ENCODE results near the gene CACHD1.
"Not testable (repeated sequence)": the region's sequence is repeated elsewhere in the genome, so short reads cannot be mapped to it uniquely, and the experiment has no call there.

Gene CACHD1

DNA sequence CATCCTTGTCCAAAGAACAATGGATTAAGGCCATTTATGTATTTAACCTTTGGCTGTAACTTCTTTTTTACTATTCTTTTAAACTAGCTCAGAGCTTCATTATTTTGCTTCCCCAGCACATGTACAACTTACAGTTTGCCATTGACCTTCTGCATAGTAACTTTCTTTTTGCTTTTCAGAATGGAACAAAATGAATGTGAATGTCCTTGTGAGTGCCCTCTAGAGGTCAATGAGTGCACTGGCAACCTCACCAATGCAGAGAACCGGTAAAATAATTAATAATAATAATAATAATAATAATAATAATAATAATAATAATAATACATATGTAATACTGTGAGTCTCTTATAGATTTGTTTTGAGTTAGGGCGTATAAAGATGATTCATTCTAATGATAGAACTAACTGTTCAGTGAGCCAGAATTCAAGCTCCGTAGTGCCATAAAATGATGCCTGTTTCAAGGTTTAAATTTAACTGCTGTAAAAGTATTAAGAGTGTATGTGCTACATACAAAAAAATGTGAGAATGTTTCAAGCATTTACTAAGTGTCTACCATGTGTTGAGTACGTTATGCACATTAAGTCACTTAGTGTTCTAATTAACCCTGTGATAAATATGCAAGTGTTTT is 205.9 kb downstream of the CACHD1 start:
- no peak for DNase-seq

DNA sequence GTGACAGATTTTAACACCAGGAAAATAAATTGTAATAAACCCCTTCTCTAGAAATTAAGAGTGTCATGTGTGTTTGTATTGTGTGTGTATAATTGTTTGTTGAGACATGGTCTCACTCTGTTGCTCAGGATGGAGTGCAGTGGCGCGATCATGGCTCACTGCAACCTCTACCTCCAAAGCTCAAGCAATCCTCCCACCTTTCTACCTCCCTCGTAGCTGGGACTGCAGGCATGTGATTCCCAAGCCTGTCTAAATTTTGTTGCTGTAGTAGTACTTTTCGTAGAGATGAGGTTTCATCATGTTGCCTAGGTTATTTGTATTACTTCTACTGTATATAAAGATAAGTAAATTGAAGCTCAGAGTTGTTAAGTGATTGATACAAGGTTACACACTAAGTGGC is 206.5 kb downstream of the CACHD1 start:
- DNase-seq: no peak

DNA sequence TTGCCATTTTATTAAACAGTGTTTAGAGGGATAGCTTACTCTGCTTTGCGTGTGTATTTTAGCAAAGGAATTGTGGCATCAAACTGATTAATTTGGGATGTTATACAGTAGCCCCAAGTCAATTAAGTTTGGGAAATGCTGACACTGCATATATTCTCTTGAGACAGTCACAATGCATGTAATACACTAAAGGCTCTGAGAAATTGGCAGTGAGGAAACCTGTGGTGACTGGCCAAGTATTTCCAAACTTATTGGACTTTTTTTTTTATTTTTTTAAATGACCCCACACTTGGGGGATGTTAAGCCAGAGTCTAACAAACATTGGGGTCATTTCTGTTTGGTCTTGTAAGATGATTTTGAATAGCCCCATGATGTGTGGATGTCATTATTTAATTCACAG is 207.6 kb downstream of the CACHD1 start:
- no peak for DNase-seq

DNA sequence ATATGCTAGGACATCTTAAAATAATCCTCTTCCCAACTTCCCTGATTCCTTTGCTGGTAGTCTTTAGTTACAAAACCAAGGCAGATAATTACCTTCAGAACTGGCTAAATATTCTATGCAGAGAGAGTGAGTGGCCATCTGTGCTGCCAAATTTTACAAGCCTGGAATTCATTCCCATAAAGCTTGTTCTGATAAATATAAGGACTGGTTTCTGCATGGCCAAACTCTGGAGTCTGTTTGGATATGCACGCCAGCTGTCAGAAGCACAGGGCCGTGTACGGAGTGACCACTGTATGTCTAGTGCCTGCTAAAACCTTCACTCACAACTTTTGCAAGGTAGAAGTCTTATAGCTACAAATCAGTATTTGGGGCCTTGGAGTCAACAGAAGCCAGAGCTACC is 208.4 kb downstream of the CACHD1 start:
- DNase-seq: no peak

DNA sequence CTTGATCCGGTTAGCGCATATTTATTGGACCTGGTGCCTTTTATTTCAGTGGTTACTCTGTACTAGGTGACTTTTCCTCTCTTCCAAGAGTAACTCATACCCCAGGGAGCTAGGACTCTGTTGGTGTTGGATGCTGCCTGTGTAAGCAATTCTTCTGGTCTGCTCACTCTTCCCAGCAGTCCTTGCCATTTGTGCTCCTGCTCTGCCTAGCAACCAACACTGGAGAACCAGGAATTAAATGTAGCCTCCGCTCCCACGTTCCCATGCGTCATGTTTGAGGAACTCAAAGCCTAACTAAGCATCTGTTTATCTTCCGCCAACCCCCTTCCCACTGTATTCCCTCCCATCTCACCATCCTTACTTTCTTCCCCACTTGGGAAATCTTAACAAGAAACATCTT is 209.2 kb downstream of the CACHD1 start:
- DNase-seq: no peak

DNA sequence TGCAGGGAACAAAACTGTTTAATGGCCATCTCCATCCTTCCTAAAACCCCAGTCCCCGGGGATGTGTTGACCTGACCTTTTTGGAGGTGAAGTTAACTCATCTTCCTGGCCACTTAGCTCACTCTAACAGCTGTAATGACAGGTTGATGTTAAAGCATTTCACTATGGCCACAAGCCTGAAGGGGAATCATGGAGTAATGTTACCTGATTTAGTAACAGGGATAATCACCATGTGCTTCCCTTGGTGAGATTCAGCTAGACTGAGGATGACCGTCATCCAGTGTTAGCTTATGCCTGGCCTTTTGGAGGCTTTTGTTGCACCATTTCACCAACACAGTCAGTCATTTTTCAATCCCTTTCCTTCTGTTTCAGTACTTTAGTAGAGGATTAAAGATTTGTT is 210.7 kb downstream of the CACHD1 start:
- DNase-seq: no peak

DNA sequence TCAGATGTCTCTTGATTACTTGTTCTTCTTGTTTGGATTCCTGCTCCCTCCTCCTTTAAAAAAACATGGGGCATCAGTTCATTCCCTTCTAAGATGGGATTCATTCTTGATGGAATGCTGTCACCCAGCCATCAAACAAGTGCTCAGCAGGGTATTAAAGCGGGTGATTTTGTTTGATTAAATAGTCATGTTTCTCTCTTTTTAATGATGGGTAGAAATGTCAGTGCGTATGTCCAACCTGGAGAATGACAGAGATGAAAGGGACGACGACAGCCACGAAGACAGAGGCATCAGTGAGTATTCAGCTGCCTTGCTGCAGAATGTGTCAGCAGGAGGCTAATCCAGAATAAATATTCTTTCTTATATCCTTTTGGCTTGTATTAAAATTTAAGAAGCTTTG is 211.1 kb downstream of the CACHD1 start:
- DNase-seq: no peak

DNA sequence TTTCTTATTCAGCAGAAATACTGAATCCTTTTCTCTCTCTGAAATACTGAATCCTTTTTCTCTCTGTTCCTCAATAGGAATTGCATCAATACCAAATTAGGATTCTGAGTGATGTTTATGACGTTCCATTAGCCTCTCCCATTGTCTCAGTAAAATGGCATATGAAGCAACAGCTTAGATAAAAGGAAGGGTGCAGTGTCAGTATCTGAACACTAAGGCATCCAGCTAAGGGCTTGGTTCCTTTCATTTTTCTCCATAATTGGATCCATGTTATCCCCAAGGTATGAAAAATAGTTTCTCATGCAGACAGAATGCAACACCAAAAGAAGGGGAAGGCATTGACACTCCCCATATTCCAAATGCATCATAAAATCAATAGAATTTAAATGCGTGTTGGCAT is 213.5 kb downstream of the CACHD1 start:
- DNase-seq: no peak

DNA sequence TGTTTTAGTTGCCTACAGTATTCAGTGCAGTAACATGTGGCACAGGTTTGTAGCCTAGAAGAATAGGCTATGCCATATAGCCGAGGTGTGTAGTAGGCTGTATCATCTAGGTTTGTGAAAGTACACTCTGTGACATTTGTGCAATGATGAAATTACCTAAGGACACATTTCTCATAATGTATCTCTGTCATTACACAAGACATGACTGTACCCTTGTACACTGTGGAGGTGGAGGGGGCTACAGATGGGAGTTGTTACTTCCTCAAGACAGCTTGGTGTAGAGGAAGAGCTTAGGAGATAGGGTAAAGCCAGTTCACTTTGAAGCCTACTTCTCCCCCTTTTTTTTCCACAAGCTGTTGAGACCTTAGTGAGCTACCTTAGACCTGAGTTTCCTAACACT is 215.3 kb downstream of the CACHD1 start:
- no peak for DNase-seq

DNA sequence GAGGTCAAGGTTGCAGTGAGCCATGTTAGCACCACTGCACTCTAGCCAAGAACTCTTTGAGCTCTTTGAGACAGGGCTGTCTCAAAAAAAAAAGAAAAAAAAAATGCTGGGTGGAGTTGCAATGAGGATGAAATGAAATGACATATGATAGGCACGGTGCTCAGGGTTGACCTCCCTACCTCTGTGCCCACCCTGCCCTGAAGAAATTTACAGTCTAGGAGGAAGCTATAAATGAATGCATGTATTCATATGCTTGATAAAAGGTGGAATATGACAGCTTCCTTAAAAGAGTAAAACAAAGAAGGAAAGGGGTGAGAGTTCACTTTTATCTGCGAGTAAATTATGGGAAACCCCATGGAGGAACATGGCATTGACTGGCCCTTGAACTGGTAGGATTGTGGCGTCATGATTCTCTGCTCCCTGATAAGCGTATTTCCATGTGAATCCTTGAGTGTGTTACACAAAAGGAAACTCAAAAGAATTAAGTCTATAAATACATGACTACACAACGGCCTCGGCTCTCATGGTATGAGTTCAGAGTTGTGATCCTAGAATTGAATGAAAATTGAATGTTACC is 215.9 kb downstream of the CACHD1 start:
- no peak for DNase-seq

DNA sequence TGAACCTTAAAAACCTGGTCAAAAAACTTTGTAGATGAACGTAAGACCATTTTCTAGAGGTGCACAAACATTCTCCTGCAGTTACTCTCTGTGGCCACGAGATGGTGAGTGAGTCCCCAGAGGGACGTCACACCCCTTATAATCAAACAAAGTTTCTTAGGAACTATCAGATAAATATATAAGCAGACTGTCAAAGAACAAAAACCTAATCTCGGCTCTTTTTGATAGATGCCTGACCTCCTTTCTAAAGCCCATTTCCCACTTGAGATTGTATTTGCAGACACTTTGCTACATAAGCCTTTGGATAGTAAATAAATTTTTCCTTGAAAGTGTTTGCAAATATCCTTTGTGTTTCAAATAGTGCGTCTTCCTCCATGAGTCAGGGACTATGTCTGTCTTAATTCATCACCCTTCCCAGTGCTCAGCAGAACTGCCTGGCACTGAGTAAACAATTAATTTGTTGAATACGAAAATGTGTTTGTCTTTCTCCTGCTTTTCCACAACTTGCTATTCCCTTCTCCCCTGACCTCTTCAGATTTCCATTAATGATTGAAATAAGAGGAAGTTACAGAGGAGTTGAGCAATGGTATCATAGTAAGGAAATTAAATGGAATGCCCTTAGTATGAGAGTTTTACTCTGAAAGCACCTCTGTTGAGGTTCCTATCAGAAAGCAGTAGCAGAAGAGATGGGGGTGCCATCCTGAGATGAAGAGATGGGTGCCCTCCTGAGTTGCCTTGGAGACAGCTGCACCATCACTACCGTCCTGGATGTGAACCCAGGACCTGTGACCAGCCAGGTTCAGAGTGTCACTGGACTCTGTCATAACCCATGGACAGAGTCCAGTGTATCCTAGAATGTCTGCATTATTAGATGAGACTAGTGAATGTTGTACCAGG is 217.1 kb downstream of the CACHD1 start:
- DNase-seq: no peak

DNA sequence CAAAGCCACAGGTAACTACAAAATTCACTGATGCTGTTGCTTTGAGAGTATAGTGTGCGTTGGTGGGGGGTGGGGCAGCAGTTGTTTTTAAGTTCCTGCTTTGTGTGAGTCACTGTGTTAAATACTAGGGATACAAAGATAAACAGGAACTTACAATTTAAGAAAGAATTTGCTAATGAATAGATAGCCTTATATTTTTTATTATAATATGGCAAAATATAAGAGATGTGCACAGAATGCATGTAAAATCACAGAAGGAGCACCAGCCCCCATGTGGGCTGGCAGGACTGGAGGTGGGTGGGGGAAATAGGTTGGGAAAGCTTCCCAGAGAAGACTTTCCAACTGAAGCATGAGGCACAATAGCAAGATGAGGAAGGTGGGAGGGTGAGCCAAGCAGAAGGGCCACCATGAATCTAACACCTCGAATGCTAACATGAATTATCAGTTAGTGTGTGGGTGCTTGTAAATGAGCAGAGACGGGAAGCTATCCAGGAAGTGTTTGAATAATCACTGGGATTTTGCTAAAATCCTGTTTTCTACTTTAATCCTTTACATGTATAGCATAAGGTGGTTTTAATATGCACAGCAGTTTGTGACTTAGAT is 217.9 kb downstream of the CACHD1 start:
- DNase-seq: no peak

DNA sequence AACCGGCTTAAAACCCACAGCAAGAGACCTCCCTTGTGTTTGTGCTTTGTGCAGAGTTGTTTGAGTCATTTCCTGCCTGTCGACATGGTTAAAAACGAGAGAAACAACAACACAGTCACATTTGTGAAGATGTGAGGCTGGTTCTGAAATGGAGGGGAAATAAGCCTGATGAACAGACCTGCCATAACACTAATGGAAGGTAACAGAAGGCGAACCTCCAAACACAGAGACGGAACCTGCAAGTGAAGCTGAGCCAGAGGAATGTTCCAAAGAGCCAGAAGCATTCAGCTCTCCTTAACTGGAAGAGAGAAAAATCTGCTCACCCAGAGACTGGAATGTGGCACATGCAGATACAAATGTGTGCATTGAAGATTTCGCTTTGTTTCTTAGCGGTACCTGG is 221.7 kb downstream of the CACHD1 start:
- DNase-seq: no peak

DNA sequence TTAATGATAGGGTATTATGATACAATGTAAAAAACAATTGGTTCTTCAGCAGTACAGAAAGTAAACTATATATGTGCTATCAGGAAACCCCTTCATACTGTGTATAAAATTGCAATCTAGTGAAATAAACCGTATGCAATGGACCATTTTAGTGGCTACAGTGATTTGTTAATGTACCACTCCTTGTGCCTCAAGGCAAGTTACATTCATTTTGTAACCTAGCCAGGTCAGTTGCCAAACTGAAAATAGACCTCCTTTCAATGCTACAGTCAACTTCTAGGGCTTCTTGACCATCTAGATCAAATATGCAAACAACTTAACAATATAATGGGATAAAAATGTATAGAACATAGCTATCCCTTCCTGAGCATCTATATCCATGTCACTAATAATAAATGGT is 223.0 kb downstream of the CACHD1 start:
- DNase-seq: no peak

DNA sequence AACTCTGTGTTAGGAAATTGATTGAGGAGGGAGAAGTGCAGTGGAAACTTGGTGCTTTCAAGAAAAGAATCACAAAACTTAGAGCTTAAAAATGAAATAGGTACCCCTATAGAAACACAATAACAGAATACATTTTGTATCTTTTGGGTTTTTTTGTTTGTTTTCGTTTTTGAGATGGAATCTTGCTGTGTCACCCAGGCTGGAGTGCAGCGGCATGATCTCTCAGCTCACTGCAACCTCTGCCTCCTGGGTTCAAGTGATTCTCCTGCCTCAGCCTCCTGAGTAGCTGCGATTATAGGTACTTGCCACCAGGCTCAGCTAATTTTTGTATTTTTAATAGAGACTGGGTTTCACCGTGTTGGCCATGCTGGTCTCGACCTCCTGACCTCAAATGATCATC is 223.5 kb downstream of the CACHD1 start:
- no peak for DNase-seq

DNA sequence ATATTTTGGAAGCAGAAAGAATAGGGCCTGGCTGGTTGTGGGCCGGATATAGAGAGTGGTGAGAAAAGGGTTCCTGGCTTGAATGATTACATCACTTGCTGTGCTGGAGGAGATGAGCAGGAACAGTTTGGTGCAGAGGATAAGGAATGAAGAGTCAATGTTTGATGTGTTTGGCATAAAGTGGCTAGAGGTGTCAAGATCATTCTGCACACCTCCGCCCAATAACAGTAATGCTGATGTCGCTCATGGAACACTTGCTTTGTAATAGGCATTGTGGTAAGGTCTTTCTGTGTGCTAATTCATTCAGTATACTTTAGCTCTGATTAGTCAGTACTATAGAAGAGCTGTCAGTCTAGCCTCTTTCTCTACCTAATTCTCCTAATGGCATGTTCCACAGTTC is 226.9 kb downstream of the CACHD1 start:
- DNase-seq: no peak

DNA sequence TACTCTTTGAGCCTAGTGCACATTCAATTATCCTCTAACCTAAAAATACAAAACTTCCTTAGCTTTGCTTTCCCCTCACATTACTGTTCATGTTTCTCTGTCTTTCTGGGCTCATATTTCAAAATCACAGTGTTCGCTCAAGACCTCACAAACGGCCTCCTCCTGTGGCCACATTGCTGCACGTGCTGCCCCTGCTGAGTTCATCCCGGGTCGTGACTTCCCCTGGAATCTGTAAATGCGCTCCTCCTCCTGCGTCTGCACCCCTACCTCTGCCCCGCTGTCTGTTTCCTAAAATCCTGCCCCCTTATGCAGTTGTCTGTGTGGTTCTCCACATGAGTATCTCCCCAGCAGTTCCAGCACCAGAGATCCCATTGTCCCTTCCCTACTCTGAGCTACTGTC is 229.4 kb downstream of the CACHD1 start:
- DNase-seq: no peak

DNA sequence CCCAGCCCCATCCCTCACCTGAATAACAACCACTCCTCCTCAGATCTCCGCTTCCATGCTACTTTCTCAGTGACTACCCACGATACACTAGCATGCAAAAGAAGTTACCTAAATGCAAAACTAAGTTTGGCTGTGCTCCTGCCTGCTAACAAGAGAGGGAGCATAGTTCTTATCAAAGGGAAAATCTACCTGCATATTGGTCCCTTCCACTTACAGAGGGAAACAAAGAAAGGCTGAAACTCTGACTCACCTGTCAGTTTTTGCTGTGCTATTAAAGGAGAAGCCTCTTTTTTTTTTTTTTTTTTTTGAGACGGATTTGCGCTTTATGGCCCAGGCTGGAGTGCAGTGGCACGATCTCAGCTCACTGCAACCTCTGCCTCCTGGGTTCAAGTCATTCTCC is 231.1 kb downstream of the CACHD1 start:
- DNase-seq: no peak

DNA sequence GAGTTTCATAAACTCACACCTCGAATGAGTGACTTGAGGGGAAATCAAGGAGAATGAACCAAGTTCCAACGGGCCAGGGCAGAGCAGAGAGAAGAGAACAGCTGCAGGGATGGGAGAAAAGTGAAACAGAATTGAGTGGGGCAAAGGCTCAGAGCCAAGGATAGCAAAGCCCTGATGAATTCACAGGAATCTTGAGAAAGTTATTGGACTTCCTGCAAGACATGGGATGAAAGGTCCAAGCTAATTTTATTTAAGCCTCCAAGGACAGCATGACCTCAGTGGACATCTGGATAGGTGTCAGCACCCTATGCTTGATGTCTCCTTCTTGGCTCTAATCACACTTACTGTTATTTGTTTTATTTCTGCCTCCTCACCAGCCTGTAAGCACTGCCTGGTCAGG is 232.0 kb downstream of the CACHD1 start:
- no peak for DNase-seq

DNA sequence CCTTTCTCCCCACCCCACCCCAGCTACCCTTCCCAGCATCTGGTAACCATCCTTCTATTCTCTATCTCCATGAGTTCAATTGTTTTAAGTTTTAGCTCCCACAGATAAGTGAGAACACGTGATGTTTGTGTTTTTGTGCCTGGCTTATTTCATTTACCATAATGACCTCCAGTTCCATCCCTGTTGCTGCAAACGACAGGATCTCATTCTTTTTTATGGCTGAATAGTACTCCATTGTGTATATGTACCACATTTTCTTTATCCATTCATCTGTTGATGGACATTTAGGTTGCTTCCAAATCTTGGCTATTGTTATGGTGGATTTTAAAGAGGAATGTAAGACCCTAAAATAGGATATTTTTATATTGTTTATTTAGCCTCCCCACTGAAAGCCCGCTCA is 232.7 kb downstream of the CACHD1 start:
- not testable (repeated sequence) for DNase-seq

DNA sequence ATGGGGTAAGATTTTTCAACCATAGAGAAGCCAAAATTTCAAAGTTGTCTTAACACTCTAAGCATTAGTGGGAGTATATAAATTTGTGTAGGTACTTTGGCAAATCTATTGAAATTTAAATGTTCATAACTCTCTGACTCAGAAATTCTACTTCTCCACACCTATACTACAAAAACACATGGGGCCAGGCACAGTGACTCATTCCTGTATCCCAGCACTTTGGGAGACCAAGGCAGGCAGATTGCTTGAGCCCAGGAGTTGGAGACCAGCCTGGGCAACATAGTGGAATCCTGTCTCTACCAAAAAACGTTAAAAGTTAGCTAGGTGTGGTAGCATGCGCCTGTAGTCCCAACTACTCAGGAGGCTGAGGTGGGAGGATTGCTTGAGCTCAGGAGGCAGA is 233.7 kb downstream of the CACHD1 start:
- no peak for DNase-seq

DNA sequence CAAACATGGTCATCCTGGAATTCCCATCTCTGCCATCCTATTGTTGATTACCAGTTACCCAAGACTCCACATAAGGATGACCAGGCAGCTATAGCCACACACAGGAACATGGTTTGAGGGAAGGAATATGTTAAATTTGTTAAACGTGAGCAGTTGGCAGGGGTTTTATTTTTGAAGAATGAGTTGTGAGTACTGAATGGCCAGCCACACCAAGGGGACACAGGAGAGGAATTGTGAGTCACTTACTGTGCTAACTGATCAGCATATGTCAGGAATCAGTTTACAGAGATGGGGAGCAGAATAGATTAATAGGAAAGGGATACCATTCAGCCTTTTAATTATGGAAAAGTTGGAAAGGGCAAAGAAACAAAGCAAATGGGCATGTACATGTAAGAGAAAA is 235.7 kb downstream of the CACHD1 start:
- DNase-seq: no peak

DNA sequence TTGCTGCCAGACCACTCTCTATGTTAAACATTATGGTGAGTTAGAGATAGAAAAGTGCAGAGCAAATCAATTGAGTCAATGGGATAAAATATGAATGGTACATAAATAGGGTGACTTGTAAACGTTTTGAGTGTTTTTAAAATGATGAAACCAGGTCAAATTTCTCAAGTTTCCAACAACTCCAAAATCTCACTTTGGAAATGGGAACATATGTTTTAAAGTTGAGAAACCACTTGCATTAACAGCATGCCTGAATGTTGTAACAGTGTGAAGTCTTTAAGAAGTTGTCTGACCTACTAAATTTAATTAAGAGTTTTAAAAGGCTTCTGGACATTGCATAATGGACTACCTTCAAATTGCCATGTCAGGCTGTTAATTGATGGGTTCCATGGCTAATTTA is 241.3 kb downstream of the CACHD1 start:
- no peak for DNase-seq

DNA sequence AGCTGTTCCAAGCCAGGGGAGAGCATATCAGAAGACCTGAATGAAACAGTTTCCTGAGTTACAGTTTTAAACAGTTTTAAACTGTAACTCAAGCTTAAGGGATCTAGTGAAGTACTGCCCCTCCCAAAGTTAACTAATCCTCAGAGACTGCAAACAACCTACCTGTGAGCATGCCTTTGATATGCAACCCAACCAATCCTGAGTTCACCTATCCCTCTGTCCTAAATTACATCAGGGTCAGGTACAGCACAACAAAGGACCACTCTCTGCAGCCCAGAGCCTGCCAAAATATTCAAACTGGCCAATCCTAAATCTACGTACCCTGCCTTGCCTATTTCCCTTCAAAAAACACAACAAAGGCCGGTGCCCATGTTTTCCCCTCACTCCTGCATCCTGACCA is 242.1 kb downstream of the CACHD1 start:
- no peak for DNase-seq
